ENCODE data around the gene TNIP2.

Gene TNIP2

GRCh38 chr4:2723751-2724150 is 32.4 kb downstream of the TNIP2 start:
- TF ChIP-seq ZFP30 (CRISPR knock-in tag; IDR thresholded peaks at IDR 0.05), result no peak
- no peak for TF ChIP-seq ZNF8 (CRISPR knock-in tag; IDR thresholded peaks at IDR 0.05)
- TF ChIP-seq SNAI2 (CRISPR knock-in tag; IDR thresholded peaks at IDR 0.05), result no peak
- no peak for TF ChIP-seq TOX (CRISPR knock-in tag; IDR thresholded peaks at IDR 0.05; ENCODE audit: borderline replicate concordance)
- no peak for TF ChIP-seq ESRRG (CRISPR knock-in tag; IDR thresholded peaks at IDR 0.05)
- no peak for TF ChIP-seq TSHZ2 (CRISPR knock-in tag; IDR thresholded peaks at IDR 0.05)
- TF ChIP-seq CSRNP3 (CRISPR knock-in tag; IDR thresholded peaks at IDR 0.05), result no peak
- TF ChIP-seq ZC3H10 (CRISPR knock-in tag; IDR thresholded peaks at IDR 0.05), result no peak
- no peak for TF ChIP-seq PPARA (CRISPR knock-in tag; IDR thresholded peaks at IDR 0.05; ENCODE audit: borderline replicate concordance)
- TF ChIP-seq ISL1 (CRISPR knock-in tag; IDR thresholded peaks at IDR 0.05), result no peak
- no peak for ATAC-seq

- no peak for TF ChIP-seq CSDC2 (CRISPR knock-in tag; IDR thresholded peaks at IDR 0.05)
- no peak for TF ChIP-seq TOX (CRISPR knock-in tag; IDR thresholded peaks at IDR 0.05; ENCODE audit: borderline replicate concordance)
- no peak for TF ChIP-seq TSHZ2 (CRISPR knock-in tag; IDR thresholded peaks at IDR 0.05)
- no peak for TF ChIP-seq ZNF8 (CRISPR knock-in tag; IDR thresholded peaks at IDR 0.05)
- TF ChIP-seq ZNF70 (CRISPR knock-in tag; IDR thresholded peaks at IDR 0.05), result no peak
- TF ChIP-seq TCF4 (CRISPR knock-in tag; IDR thresholded peaks at IDR 0.05; ENCODE audit: borderline replicate concordance), result no peak
- TF ChIP-seq ISL1 (CRISPR knock-in tag; IDR thresholded peaks at IDR 0.05), result no peak
- TF ChIP-seq ZC3H10 (CRISPR knock-in tag; IDR thresholded peaks at IDR 0.05), result no peak
- TF ChIP-seq GLIS3 (CRISPR knock-in tag; IDR thresholded peaks at IDR 0.05), result no peak
- no peak for TF ChIP-seq OSR1 (CRISPR knock-in tag; IDR thresholded peaks at IDR 0.05)
- TF ChIP-seq PPARA (CRISPR knock-in tag; IDR thresholded peaks at IDR 0.05; ENCODE audit: borderline replicate concordance), result no peak
- no peak; the same call in 2 of the 3 replicates for ATAC-seq
Observed at GRCh38 chr4:2722033-2722432, 34.1 kb downstream of the TNIP2 start.

DNA sequence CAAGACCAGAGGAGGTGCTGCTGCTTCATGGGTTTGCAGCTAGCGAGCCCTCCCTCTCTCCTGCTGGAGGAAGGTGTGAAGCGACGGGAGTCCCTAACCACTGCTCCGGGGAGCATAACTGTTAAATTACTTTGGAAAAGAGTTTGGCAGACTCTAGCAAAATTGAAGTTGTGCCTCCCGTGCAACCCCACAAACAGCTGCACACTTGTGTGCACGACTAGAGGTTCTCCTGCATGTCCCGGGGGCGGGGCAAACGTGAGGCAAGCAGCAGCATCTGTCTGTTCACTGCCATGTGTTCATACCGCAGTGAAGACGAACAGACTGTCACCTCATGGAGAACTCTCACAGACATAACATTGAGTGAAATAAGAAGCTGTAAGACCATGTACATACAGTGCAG is 34.5 kb downstream of the TNIP2 start:
- TF ChIP-seq ZFP30 (CRISPR knock-in tag; IDR thresholded peaks at IDR 0.05) (no peak), SNAI2 (CRISPR knock-in tag; IDR thresholded peaks at IDR 0.05) (no peak)
- no peak for ATAC-seq

GRCh38 chr4:2716236-2716635 is 39.9 kb downstream of the TNIP2 start:
- TF ChIP-seq TSHZ2 (CRISPR knock-in tag; IDR thresholded peaks at IDR 0.05) (no peak), TCF4 (CRISPR knock-in tag; IDR thresholded peaks at IDR 0.05; ENCODE audit: borderline replicate concordance) (no peak), SNAI2 (CRISPR knock-in tag; IDR thresholded peaks at IDR 0.05) (no peak), ZC3H10 (CRISPR knock-in tag; IDR thresholded peaks at IDR 0.05) (no peak), ZNF70 (CRISPR knock-in tag; IDR thresholded peaks at IDR 0.05) (no peak), PPARA (CRISPR knock-in tag; IDR thresholded peaks at IDR 0.05; ENCODE audit: borderline replicate concordance) (no peak), ZNF565 (CRISPR knock-in tag; conservative IDR thresholded peaks at IDR 0.05; ENCODE audit: low read depth) (no peak), ISL1 (CRISPR knock-in tag; IDR thresholded peaks at IDR 0.05) (no peak), RARB (CRISPR knock-in tag; IDR thresholded peaks at IDR 0.05) (no peak), BACH2 (CRISPR knock-in tag; IDR thresholded peaks at IDR 0.05; ENCODE audit: borderline replicate concordance) (no peak), OSR1 (CRISPR knock-in tag; IDR thresholded peaks at IDR 0.05) (no peak), CSRNP3 (CRISPR knock-in tag; IDR thresholded peaks at IDR 0.05) (no peak), CREB5 (CRISPR knock-in tag; IDR thresholded peaks at IDR 0.05; ENCODE audit: low read depth) (no peak)
- TF ChIP-seq, protein P1, sequence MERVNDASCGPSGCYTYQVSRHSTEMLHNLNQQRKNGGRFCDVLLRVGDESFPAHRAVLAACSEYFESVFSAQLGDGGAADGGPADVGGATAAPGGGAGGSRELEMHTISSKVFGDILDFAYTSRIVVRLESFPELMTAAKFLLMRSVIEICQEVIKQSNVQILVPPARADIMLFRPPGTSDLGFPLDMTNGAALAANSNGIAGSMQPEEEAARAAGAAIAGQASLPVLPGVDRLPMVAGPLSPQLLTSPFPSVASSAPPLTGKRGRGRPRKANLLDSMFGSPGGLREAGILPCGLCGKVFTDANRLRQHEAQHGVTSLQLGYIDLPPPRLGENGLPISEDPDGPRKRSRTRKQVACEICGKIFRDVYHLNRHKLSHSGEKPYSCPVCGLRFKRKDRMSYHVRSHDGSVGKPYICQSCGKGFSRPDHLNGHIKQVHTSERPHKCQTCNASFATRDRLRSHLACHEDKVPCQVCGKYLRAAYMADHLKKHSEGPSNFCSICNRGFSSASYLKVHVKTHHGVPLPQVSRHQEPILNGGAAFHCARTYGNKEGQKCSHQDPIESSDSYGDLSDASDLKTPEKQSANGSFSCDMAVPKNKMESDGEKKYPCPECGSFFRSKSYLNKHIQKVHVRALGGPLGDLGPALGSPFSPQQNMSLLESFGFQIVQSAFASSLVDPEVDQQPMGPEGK (CRISPR knock-in tag; IDR thresholded peaks at IDR 0.05; ENCODE audit: borderline replicate concordance), result no peak
- ATAC-seq, result no peak

Data from SK-N-SH treated with all-trans-retinoic acid at 6 μM for 48 hours (cell line).